A204.1 (cell line): ENCODE measurements around the gene CCL1.

Experiments
- FAIRE-seq: peaks from 2 replicates; lab custom pipeline; 2012; peaks lifted over from hg19 to GRCh38; lab: Jason Lieb, UNC

CCL1 gene

GRCh38 chr17:34382621-34383124 is 19.6 kb upstream of the CCL1 start:
- no peak for FAIRE-seq

- no peak for FAIRE-seq
Observed at GRCh38 chr17:34379868-34380267, 16.8 kb upstream of the CCL1 start.

GRCh38 chr17:34378664-34379101 is 15.7 kb upstream of the CCL1 start:
- no peak for FAIRE-seq

- no peak for FAIRE-seq
Observed at GRCh38 chr17:34377078-34377823, 14.2 kb upstream of the CCL1 start.

- no peak for FAIRE-seq
Observed at GRCh38 chr17:34375426-34375997, 12.5 kb upstream of the CCL1 start.

GRCh38 chr17:34374457-34374856 is 11.4 kb upstream of the CCL1 start:
- no peak for FAIRE-seq

GRCh38 chr17:34371405-34372100 is 8.5 kb upstream of the CCL1 start:
- no peak for FAIRE-seq

GRCh38 chr17:34370997-34371395 is 8.0 kb upstream of the CCL1 start:
- no peak for FAIRE-seq

- FAIRE-seq: no peak
Observed at GRCh38 chr17:34370376-34370996, 7.5 kb upstream of the CCL1 start.

GRCh38 chr17:34369571-34369970 is 6.5 kb upstream of the CCL1 start:
- no peak for FAIRE-seq

GRCh38 chr17:34368946-34369500 is 6.0 kb upstream of the CCL1 start:
- no peak for FAIRE-seq

GRCh38 chr17:34368196-34368945 is 5.3 kb upstream of the CCL1 start:
- FAIRE-seq: no peak

- no peak for FAIRE-seq
Observed at GRCh38 chr17:34367486-34368195, 4.6 kb upstream of the CCL1 start.

- no peak for FAIRE-seq
Observed at GRCh38 chr17:34366529-34367107, 3.6 kb upstream of the CCL1 start.

GRCh38 chr17:34366010-34366409 is 3.0 kb upstream of the CCL1 start:
- no peak for FAIRE-seq

GRCh38 chr17:34365340-34365739 is 2.3 kb upstream of the CCL1 start:
- no peak for FAIRE-seq

- FAIRE-seq: no peak
Observed at GRCh38 chr17:34364751-34365150, 1.7 kb upstream of the CCL1 start.

- FAIRE-seq: no peak
Observed at GRCh38 chr17:34361478-34362061, 1.5 kb downstream of the CCL1 start.

- FAIRE-seq: no peak
Observed at GRCh38 chr17:34360601-34361270, 2.3 kb downstream of the CCL1 start.

- FAIRE-seq: no peak
Observed at GRCh38 chr17:34358631-34359030, 4.4 kb downstream of the CCL1 start.
